ENCODE measurements around the gene PITPNM3. TPM values are rescaled to one million over a fixed set of nuclear protein-coding genes. Genes with fewer than 3 reads are reported as not detected.

PITPNM3 gene
- polyA plus RNA-seq, 3 donors: 0.29 TPM; not detected in 2

DNA sequence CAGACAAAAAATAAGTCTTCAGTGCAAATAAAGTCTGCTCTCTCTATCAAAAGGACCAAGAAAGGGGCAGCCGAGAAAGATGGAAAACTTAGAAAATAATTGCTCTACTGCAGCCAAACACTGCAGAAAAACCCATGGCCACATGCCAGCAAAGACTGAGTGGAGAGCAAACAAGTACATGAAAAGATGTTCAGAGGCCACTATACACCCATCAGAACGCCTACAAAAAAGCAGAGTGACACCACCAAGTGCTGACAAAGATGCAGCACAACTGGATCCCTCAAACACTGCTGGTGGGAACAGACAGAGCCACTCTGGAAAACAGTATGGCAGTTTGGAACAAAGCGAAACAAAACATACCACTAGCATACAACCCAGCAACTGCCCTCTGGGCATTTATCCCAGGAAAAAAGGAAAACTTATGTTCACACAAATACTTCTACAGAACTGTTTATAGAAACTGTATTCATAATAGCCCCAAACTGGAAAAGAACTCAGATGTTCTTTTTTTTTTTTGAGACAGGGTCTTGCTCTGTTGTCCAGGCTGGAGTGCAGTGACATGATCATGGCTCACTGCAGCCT, 47.5 kb upstream of the PITPNM3 start:
- no peak overlapping the region for H3K27ac ChIP-seq (ENCODE audit: low read depth in 1 of 2, low read length in 2 of 2)

GRCh38 chr17:6602141-6602540, 45.8 kb upstream of the PITPNM3 start:
- Histone ChIP-seq H3K4me1 (ENCODE audit: control insufficient read depth in 1 of 2, insufficient read depth in 2 of 2, low read length in 2 of 2) (peaks cover 30 to 35% of the 10 kb centered on the region in 2 donors), H3K4me3 (replicated peaks in 1 of 3; ENCODE audit: low read depth in 2 of 3, low read length in 3 of 3) (no peak overlapping the region), H3K27me3 (ENCODE audit: control insufficient read depth in 2 of 2, insufficient read depth in 2 of 2, low read length in 2 of 2) (no peaks in the 10 kb centered on the region), H3K27ac (ENCODE audit: low read depth in 1 of 2, low read length in 2 of 2) (no peak overlapping the region), H2AFZ (ENCODE audit: insufficient read depth, low read depth, low read length, poor library complexity, severe bottlenecking) (no peak overlapping the region), H3K79me2 (ENCODE audit: insufficient read depth, low read length) (no peaks in the 10 kb centered on the region), H3K9ac (ENCODE audit: insufficient read depth, low read length, poor library complexity, severe bottlenecking) (no peak overlapping the region), H4K20me1 (ENCODE audit: insufficient read depth, low read length) (no peaks in the 10 kb centered on the region), H3K4me2 (replicated peaks; ENCODE audit: extremely low read depth, low read length, poor library complexity, severe bottlenecking) (no peak overlapping the region), H3K9me3 (replicated peaks in 1 of 2; ENCODE audit: control insufficient read depth in 1 of 2, insufficient read depth in 1 of 2, low read length in 2 of 2) (no peaks in the 10 kb centered on the region), H3K36me3 (replicated peaks in 1 of 2; ENCODE audit: control insufficient read depth in 1 of 2, insufficient read depth in 2 of 2, low read length in 2 of 2) (peaks cover 30 to 53% of the 10 kb centered on the region in 2 donors)
- H3K36me3 Mint-ChIP-seq: peaks cover 55 to 56% of the 10 kb centered on the region in 2 donors
- peaks cover 0 to 3% (median 0%) of the 10 kb centered on the region in 3 donors for H3K27me3 Mint-ChIP-seq (ENCODE audit: low read depth in 3 of 3)
- no peak overlapping the region for H3K27ac Mint-ChIP-seq
- WGBS (ENCODE audit: insufficient coverage): no CpG with 5 or more reads among the region's 2 CpGs
- TF ChIP-seq CTCF (IDR thresholded peaks at IDR 0.05): no peak
- peaks cover 38% of the 10 kb centered on the region for H3K4me1 Mint-ChIP-seq
- no peaks in the 10 kb centered on the region for H3K9me3 Mint-ChIP-seq
- intact Hi-C loops (cut with micrococcal nuclease): no loop called here
- no peak for DNase-seq
- no peak overlapping the region for H3K4me3 Mint-ChIP-seq

More for the DNA sequence above, 47.5 kb upstream of the PITPNM3 start:
- H3K4me2 ChIP-seq (replicated peaks; ENCODE audit: extremely low read depth, low read length, poor library complexity, severe bottlenecking): no peak overlapping the region
- no peaks in the 10 kb centered on the region for H3K79me2 ChIP-seq (ENCODE audit: insufficient read depth, low read length)
- H3K4me3 ChIP-seq (replicated peaks in 1 of 3; ENCODE audit: low read depth in 2 of 3, low read length in 3 of 3): no peak overlapping the region
- no peak for DNase-seq
- peaks cover 17 to 18% of the 10 kb centered on the region in 2 donors for H3K4me1 ChIP-seq (ENCODE audit: control insufficient read depth in 1 of 2, insufficient read depth in 2 of 2, low read length in 2 of 2)
- TF ChIP-seq CTCF (IDR thresholded peaks at IDR 0.05): no peak
- no peaks in the 10 kb centered on the region for H4K20me1 ChIP-seq (ENCODE audit: insufficient read depth, low read length)
- peaks cover 47 to 69% of the 10 kb centered on the region in 2 donors for H3K36me3 ChIP-seq (replicated peaks in 1 of 2; ENCODE audit: control insufficient read depth in 1 of 2, insufficient read depth in 2 of 2, low read length in 2 of 2)
- no peak overlapping the region for H2AFZ ChIP-seq (ENCODE audit: insufficient read depth, low read depth, low read length, poor library complexity, severe bottlenecking)
- intact Hi-C loops (cut with micrococcal nuclease): no loop called here
- WGBS (ENCODE audit: insufficient coverage): 100% methylated on average over 1 of the region's 3 CpGs
- H3K4me3 Mint-ChIP-seq: no peak overlapping the region
- no peaks in the 10 kb centered on the region for H3K9me3 ChIP-seq (replicated peaks in 1 of 2; ENCODE audit: control insufficient read depth in 1 of 2, insufficient read depth in 1 of 2, low read length in 2 of 2)
- no peaks in the 10 kb centered on the region for H3K9me3 Mint-ChIP-seq
- no peaks in the 10 kb centered on the region for H3K27me3 ChIP-seq (ENCODE audit: control insufficient read depth in 2 of 2, insufficient read depth in 2 of 2, low read length in 2 of 2)
- H3K27me3 Mint-ChIP-seq (ENCODE audit: low read depth in 3 of 3): peaks cover 0 to 3% (median 0%) of the 10 kb centered on the region in 3 donors
- H3K27ac Mint-ChIP-seq: no peak overlapping the region
- peaks cover 67 to 68% of the 10 kb centered on the region in 2 donors for H3K36me3 Mint-ChIP-seq
- H3K4me1 Mint-ChIP-seq: peaks cover 21% of the 10 kb centered on the region
- H3K9ac ChIP-seq (ENCODE audit: insufficient read depth, low read length, poor library complexity, severe bottlenecking): no peak overlapping the region
